Stomach (tissue), 4 donors: Measurements from ENCODE around the gene LYAR.

ENCODE experiments used
- EP300 ChIP-seq: sonication (generic); formaldehyde crosslinking; IDR thresholded peaks from one replicate; pipeline ENCODE4 v1.6.1; 2017; ENCODE audit warnings: antibody characterized with exemption
- POLR2A ChIP-seq, 4 donors: fragments of 450-650 bp; IDR thresholded peaks; one replicate each; pipeline ENCODE4 v1.6.1; 2016; ENCODE audit warnings: antibody characterized with exemption in 4 of 4, control low read depth in 2 of 4, mild to moderate bottlenecking in 1 of 4, moderate library complexity in 1 of 4
- TF ChIP-seq, protein P1 (sequence below), 7 experiments: fragments of 450-650 bp in 4 of 7; fragments of 200-600 bp in 3 of 7; sonication (generic) in 3 of 7; IDR thresholded peaks; one replicate each; pipeline ENCODE4 v1.5.1; 2016 to 2019; ENCODE audit warnings: antibody characterized with exemption in 7 of 7, control low read depth in 2 of 7, mild to moderate bottlenecking in 1 of 7

GRCh38 chr4:4338210-4339001, 48.5 kb upstream of the LYAR start:
- TF ChIP-seq, protein P1, sequence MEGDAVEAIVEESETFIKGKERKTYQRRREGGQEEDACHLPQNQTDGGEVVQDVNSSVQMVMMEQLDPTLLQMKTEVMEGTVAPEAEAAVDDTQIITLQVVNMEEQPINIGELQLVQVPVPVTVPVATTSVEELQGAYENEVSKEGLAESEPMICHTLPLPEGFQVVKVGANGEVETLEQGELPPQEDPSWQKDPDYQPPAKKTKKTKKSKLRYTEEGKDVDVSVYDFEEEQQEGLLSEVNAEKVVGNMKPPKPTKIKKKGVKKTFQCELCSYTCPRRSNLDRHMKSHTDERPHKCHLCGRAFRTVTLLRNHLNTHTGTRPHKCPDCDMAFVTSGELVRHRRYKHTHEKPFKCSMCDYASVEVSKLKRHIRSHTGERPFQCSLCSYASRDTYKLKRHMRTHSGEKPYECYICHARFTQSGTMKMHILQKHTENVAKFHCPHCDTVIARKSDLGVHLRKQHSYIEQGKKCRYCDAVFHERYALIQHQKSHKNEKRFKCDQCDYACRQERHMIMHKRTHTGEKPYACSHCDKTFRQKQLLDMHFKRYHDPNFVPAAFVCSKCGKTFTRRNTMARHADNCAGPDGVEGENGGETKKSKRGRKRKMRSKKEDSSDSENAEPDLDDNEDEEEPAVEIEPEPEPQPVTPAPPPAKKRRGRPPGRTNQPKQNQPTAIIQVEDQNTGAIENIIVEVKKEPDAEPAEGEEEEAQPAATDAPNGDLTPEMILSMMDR (IDR thresholded peaks at IDR 0.05), result no peak
- TF ChIP-seq POLR2A (IDR thresholded peaks at IDR 0.05) (no peak), EP300 (no peak)
